Activated CD8-positive, alpha-beta T cell treated with anti-CD3 and anti-CD28 coated beads, Interleukin-2, amount 10 ng/mL, durations not matched to agents 7 days and 5 days (primary cell): ENCODE measurements around the gene CCDC8. TPM values are rescaled to one million over a fixed set of nuclear protein-coding genes. Genes with fewer than 3 reads are reported as not detected.
"Not testable (repeated sequence)": the region's sequence is repeated elsewhere in the genome, so short reads cannot be mapped to it uniquely, and the experiment has no call there.

Experiments used
- ATAC-seq: fragments of 150-1000 bp; cut with Tn5 transposase; one replicate; pipeline ENCODE4 v1.10.0; 2021; ENCODE audit warnings: moderate library complexity
- CTCF ChIA-PET: fragments of 350-600 bp; sonication (Branson Sonifier 250); formaldehyde crosslinking; loops from one replicate; lab custom pipeline; 2021; ENCODE audit warnings: antibody characterized with exemption; lab: Charles Lee
- POLR2A ChIA-PET: fragments of 350-600 bp; sonication (Branson Sonifier 250); formaldehyde crosslinking; loops from one replicate; lab custom pipeline; 2021; ENCODE audit warnings: antibody characterized with exemption; lab: Charles Lee
- DNase-seq: peaks from one replicate; pipeline ENCODE4 v3.0.0-alpha.2; 2020
- H3K27ac Mint-ChIP-seq: one replicate; pipeline ENCODE4 v1.8.0; 2021; ENCODE audit warnings: mild to moderate bottlenecking, mixed read lengths
- H3K27me3 Mint-ChIP-seq: one replicate; pipeline ENCODE4 v1.8.0; 2021; ENCODE audit warnings: low read depth, mixed read lengths
- H3K36me3 Mint-ChIP-seq: one replicate; pipeline ENCODE4 v1.8.0; 2021; ENCODE audit warnings: low read depth, mixed read lengths
- H3K4me1 Mint-ChIP-seq: one replicate; pipeline ENCODE4 v1.8.0; 2021; ENCODE audit warnings: low read depth, mixed read lengths
- H3K4me3 Mint-ChIP-seq: one replicate; pipeline ENCODE4 v1.8.0; 2021; ENCODE audit warnings: mild to moderate bottlenecking, mixed read lengths
- H3K9me3 Mint-ChIP-seq: one replicate; pipeline ENCODE4 v1.8.0; 2022; ENCODE audit warnings: mixed read lengths; ENCODE audit not compliant: insufficient read depth
- total RNA-seq, 2 experiments: library from RNA; stranded (reverse); gene quantifications; one replicate each; pipeline ENCODE4 v1.2.3, GENCODE V29; 2021

Gene CCDC8
- total RNA-seq, 2 experiments from 2014 or later = not detected

DNA sequence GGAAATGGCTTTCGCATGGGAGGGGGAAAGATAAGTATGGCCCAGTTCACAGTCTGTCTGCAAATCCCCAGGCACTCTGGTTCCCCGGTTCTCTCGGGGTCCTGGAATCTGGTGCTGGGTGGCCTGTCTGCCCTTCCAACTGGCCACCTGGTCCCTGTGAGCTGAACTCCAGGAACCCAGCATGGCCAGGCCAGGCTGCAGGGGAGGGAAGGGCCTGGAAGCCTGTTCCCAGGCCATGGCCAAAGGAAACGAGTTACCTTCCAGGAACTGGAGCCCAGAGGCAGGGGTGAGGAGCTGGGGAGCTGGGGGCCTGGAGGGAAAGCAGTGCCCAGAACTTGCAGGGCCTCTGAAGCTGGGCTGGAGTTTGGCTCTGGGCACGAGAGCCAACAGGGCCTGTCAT lies 34.5 kb upstream of the CCDC8 start:
- ATAC-seq = no peak
- H3K9me3 Mint-ChIP-seq = peaks cover 9% of the 10 kb centered on the region
- no peaks in the 10 kb centered on the region for H3K4me1 Mint-ChIP-seq
- CTCF ChIA-PET = no interaction called here
- POLR2A ChIA-PET = interaction anchor here (0.6 kb wide), 2 partner anchors 37 to 92 kb away, joined by 4 read pairs; no protein-coding TSS in a partner anchor
- H3K4me3 Mint-ChIP-seq = no peak overlapping the region
- no peak for DNase-seq
- peaks cover 16% of the 10 kb centered on the region for H3K27me3 Mint-ChIP-seq
- H3K27ac Mint-ChIP-seq = no peak overlapping the region
- peaks cover 3% of the 10 kb centered on the region for H3K36me3 Mint-ChIP-seq

DNA sequence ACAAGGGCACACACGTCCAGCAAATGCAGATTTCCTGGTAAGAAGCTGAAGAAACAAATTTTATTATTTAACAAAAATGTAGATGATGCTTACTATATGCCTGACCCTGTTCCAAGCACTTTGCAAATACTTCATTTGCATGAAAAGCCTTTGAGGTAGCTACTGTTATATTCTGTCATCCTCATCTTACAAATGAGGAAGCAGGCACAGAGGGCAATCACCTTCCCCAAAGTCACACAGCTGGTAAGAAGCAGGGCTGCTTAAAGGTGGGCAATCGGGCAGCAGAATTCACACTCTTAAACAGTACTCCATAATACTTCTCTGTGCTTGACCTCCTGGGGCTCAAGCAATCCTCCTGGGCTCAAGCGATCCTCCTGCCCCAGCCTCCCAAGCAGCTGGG lies 33.6 kb upstream of the CCDC8 start:
- CTCF ChIA-PET = no interaction called here

DNA sequence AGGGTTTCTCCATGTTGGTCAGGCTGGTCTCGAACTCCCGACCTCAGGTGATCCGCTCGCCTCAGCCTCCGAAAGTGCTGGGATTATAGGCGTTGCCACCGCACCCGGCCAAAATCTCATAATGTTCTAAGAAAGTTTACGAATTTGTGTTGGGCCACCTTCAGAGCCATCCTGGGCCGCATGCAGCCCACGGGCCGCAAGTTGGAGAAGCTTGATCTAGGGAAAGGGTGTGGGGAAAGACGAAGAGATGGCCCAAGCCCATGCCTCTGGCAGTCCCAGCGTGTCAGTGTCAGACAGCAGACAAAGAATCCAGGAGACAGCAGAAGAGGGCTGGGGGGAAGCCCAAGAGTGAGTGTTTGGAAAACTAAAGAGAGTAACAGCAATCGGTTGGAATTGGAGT lies 32.7 kb upstream of the CCDC8 start:
- ATAC-seq = no peak
- no peak for DNase-seq
- H3K4me3 Mint-ChIP-seq = no peak overlapping the region
- peaks cover 10% of the 10 kb centered on the region for H3K27me3 Mint-ChIP-seq
- no peaks in the 10 kb centered on the region for H3K4me1 Mint-ChIP-seq
- H3K9me3 Mint-ChIP-seq = peaks cover 9% of the 10 kb centered on the region
- peaks cover 3% of the 10 kb centered on the region for H3K36me3 Mint-ChIP-seq
- ChIA-PET POLR2A (no interaction called here), CTCF (no interaction called here)
- no peak overlapping the region for H3K27ac Mint-ChIP-seq

More for the DNA sequence above, 33.6 kb upstream of the CCDC8 start:
- Mint-ChIP-seq H3K27me3 (peaks cover 13% of the 10 kb centered on the region), H3K36me3 (peaks cover 3% of the 10 kb centered on the region), H3K4me1 (no peaks in the 10 kb centered on the region), H3K4me3 (no peak overlapping the region), H3K9me3 (peaks cover 9% of the 10 kb centered on the region), H3K27ac (no peak overlapping the region)
- DNase-seq (no peak), ATAC-seq (no peak)
- POLR2A ChIA-PET = no interaction called here

DNA sequence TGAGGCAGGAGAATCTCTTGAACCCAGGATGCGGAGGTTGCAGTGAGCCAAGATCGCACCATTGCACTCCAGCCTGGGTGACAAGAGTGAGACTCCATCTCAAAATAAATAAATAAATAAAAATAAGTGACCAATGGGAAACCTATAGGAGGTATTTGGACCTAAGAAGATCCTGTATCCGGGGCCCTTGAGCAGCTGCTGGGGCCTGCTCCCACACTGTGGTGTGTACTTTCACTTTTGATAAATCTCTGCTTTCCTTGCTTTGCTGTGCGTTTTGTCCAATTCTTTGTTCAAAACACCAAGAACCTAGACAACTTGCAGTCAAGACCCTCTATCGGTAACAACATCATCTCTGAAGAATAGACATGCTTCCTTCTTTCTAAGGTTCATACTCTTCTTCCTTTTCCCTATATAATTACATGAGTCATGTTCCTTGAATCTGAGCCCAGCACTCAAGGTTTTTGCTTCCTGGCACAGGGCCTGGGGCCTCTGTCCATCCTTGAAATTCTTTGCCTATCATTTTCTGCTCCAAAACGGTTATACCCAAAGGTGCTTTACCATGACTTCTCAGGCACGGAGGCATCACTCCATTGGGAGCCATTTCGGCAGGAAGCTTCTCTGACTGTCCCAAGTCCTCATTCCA lies 29.6 kb upstream of the CCDC8 start:
- Mint-ChIP-seq H3K4me1 (no peaks in the 10 kb centered on the region), H3K9me3 (no peaks in the 10 kb centered on the region), H3K4me3 (no peak overlapping the region), H3K27me3 (peaks cover 3% of the 10 kb centered on the region), H3K36me3 (no peaks in the 10 kb centered on the region), H3K27ac (no peak overlapping the region)
- POLR2A ChIA-PET = no interaction called here
- CTCF ChIA-PET = no interaction called here
- ATAC-seq = no peak
- no peak for DNase-seq

DNA sequence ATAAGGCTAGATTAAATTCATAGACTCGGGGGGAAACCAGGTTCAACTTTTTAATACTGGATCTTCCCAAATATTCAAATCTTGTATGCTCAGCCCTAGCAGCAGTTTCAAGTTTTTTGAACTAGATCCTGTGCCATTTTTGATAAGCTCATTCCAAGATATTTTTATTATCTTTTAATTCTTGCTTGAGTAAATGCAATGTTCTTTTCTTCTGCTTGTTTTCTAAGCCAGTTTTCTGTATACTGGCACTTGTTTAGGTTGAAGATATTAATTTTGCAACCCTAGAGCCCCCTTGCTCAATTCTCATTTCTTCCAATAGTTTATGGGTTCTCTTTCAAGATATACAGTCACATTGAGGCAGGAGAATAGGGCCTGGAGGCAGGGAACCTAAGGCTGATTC lies 28.5 kb upstream of the CCDC8 start:
- Mint-ChIP-seq H3K4me3 (no peak overlapping the region), H3K36me3 (no peaks in the 10 kb centered on the region), H3K27ac (no peak overlapping the region), H3K27me3 (no peaks in the 10 kb centered on the region), H3K9me3 (no peaks in the 10 kb centered on the region), H3K4me1 (no peaks in the 10 kb centered on the region)
- POLR2A ChIA-PET = no interaction called here
- ATAC-seq (no peak), DNase-seq (no peak)
- CTCF ChIA-PET = interaction anchor here (0.7 kb wide), 1 partner anchor 11 kb away, joined by 3 read pairs; no protein-coding TSS in a partner anchor

DNA sequence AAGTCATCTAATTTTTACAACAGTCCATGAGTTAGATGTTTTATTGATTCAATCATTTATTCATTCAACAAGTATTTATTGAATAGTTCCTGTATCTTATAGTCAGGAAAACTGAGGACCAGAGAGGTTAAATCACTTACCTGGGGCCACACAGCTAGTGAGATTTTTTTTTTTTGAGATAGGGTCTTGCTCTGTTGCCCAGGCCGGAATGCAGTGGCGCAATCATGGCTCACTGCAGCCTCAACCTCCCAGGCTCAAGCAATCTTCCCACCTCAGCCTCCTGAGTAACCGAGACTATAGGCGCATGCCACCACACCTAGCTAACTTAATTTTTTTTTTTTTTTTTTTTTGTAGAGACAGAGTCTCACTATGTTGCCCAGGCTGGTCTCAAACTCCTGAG lies 22.3 kb upstream of the CCDC8 start:
- H3K4me3 Mint-ChIP-seq, POLR2A ChIA-PET, H3K36me3 Mint-ChIP-seq, H3K4me1 Mint-ChIP-seq, DNase-seq, ATAC-seq, CTCF ChIA-PET, H3K27ac Mint-ChIP-seq, H3K9me3 Mint-ChIP-seq: not testable (repeated sequence)
- peaks cover 21% of the 10 kb centered on the region for H3K27me3 Mint-ChIP-seq

DNA sequence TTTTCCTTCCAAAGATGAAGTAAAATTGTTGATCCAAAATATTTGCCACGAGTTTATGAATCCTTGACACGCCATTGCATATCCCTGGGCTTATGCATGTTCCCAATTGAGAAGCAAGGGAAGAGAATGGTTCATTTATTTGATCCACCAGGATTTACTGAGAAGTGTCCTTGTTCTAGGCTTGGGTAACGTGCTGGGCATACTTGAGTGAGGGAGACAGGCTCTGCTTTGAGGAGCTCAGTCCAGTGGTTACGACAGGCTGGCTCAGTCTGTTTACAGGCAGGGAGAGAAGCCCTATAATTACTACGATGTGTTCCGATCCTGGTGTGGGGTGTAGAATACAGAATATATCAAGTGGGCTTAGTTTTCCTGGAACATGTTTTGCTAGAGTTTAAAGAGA lies 21.6 kb upstream of the CCDC8 start:
- POLR2A ChIA-PET = no interaction called here
- peaks cover 28% of the 10 kb centered on the region for H3K27me3 Mint-ChIP-seq
- DNase-seq (no peak), ATAC-seq (no peak)
- H3K36me3 Mint-ChIP-seq = no peaks in the 10 kb centered on the region
- H3K4me3 Mint-ChIP-seq = no peak overlapping the region
- no peak overlapping the region for H3K27ac Mint-ChIP-seq
- no peaks in the 10 kb centered on the region for H3K4me1 Mint-ChIP-seq
- H3K9me3 Mint-ChIP-seq = no peaks in the 10 kb centered on the region
- CTCF ChIA-PET = no interaction called here

DNA sequence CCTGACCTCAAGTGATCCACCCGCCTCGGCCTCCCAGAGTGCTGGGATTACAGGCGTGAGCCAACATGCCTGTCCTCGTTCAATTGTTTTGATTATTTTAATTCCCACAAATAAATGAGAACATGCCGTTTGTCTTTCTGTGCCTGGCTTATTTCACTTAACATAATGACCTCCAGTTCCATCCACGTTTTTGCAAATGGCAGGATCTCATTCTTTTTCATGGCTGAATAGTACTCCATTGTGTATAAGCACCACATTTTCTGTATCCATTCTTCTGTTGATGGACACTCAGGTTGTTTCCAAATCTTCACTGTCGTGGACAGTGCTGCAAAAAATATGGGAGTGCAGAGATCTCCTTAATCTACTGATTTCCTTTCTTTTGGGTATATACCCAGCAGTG lies 20.1 kb upstream of the CCDC8 start:
- H3K27me3 Mint-ChIP-seq = peaks cover 39% of the 10 kb centered on the region
- CTCF ChIA-PET = interaction anchor here (0.9 kb wide), 1 partner anchor 38 kb away, joined by 3 read pairs; no protein-coding TSS in a partner anchor
- H3K4me3 Mint-ChIP-seq, POLR2A ChIA-PET, H3K4me1 Mint-ChIP-seq, DNase-seq, ATAC-seq, H3K9me3 Mint-ChIP-seq, H3K27ac Mint-ChIP-seq, H3K36me3 Mint-ChIP-seq: not testable (repeated sequence)

DNA sequence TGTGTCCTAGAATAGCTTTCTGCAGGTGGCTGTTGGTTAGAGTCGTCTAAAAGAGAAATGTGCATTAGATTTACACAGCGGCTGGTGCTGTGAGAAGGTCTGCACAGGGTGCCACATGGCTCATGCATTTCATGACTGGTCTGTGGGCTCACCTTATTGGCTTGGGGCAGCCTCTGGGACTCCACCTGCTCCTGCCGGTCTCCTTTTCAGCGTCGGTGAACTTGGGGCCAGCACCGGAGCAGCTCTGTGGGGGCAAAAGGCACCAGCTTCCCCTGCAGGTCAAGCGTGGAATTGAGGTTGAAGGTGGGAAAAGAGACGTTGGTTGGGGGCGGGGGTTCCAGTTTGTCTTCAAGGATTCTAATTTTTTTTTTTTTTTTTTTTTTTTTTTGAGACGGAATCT lies 18.5 kb upstream of the CCDC8 start:
- ChIA-PET CTCF (no interaction called here), POLR2A (no interaction called here)
- no peak for ATAC-seq
- no peaks in the 10 kb centered on the region for H3K36me3 Mint-ChIP-seq
- peak; percentile 24 for DNase-seq
- H3K4me1 Mint-ChIP-seq = peaks cover 25% of the 10 kb centered on the region
- H3K27me3 Mint-ChIP-seq = peaks cover 53% of the 10 kb centered on the region
- H3K27ac Mint-ChIP-seq = no peak overlapping the region
- H3K4me3 Mint-ChIP-seq = no peak overlapping the region
- H3K9me3 Mint-ChIP-seq = no peaks in the 10 kb centered on the region

DNA sequence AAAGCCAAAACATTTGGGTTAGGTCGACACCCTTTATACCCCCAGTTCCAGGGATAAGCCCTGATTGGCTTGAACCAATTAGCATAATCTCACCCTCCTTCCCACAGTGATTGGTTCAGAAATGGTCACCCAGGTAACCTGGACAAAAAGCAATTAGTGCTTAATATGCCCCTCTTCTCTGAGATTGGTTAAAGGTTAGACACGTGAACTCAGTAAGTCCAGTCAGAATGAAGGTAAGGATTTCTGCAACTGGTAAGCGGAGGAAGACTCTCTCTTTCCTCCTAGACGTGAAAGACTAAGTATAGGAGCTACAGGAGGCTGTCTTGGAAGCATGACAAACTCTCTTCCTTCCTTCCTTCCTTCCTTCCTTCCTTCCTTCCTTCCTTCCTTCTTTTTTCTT lies 16.6 kb upstream of the CCDC8 start:
- H3K27me3 Mint-ChIP-seq = peaks cover 65% of the 10 kb centered on the region
- H3K27ac Mint-ChIP-seq = no peak overlapping the region
- H3K4me1 Mint-ChIP-seq = peaks cover 34% of the 10 kb centered on the region
- ATAC-seq (no peak), DNase-seq (no peak)
- ChIA-PET POLR2A (no interaction called here), CTCF (no interaction called here)
- H3K36me3 Mint-ChIP-seq = peaks cover 2% of the 10 kb centered on the region
- no peak overlapping the region for H3K4me3 Mint-ChIP-seq
- H3K9me3 Mint-ChIP-seq = no peaks in the 10 kb centered on the region

DNA sequence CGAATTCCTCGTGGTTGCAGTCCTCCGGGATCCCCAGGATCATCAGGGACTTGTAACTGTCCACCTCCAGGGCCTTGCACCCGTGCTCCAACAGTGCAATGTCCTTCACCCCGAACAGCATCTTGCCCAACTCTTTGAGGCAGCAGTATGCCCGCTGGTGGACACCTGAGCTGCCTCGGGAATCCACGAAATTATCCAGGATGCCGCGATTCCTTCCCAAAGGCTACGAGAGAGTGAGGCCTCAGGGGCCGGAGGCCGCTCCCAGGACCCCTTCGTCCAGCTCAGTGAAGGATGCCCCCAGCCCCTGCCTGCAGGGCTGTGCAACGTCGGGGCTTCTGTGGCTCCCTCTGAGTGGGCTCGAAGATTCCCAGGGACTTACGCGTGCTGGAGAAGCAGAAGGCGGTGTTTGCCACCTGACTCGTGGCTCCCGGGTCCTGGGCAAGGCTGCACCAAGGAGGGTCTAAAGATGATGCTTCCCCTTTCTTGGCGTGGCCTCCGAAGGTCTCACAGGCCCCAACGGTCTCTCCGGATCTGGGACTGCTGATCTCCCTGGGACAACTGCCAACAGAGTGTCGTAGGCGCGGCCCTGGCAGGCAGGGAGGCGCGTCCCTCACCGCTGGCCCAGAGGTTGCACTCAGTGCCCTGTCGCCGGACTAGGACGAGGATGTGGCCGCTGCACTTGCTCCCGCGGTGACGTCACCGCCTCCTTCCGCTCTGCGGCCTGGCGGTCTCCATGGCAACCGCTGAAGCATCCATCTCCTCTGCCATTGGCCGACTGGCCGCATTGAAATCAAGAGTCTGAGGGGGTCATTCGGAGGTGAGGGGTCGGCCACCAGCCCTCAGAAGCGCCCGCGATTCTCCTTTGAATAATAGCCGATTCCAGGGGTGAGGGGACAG lies 15.1 kb upstream of the CCDC8 start, which contains the start of gene PNMA8C:
Gene PNMA8C (minus strand): TSS at position 698 of the 897 bp plus-strand sequence. CDS start 577 bp downstream, at position 121.
- H3K4me1 Mint-ChIP-seq = peaks cover 34% of the 10 kb centered on the region
- ATAC-seq = peak; percentile 87
- H3K27ac Mint-ChIP-seq = peak within 1 kb of the TSS; percentile 54
- H3K9me3 Mint-ChIP-seq = no peaks in the 10 kb centered on the region
- H3K4me3 Mint-ChIP-seq = peak within 1 kb of the TSS; percentile 58
- peaks cover 2% of the 10 kb centered on the region for H3K36me3 Mint-ChIP-seq
- DNase-seq = peak; percentile 81
- ChIA-PET CTCF (no interaction called here), POLR2A (no interaction called here)
- H3K27me3 Mint-ChIP-seq = peaks cover 61% of the 10 kb centered on the region

DNA sequence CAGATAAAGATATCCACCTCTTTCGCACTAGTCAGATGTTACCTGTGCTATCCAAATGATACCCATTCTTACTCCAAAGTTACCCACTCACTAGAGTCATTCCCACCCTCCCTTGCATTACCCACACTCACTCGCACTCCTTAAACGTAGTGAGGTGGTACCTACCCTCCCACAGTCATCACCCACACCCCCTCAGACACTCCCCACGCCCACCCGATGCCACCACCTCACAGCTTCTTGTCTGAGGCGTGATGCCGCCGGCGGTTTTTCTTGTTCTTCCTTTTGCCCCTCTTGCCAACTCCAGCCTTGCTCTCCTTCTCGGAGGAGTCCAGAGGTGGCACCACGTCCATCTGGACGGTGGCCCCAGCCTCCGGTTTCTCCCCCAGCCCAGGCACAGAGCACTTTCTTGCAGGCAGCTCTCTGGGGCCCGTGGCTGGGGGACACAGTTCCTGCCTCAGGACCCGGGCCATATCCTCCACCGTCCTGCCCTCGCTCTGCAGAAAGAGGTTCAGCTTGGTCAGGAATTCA lies 14.2 kb upstream of the CCDC8 start:
- H3K36me3 Mint-ChIP-seq = peaks cover 2% of the 10 kb centered on the region
- ChIA-PET CTCF (no interaction called here), POLR2A (no interaction called here)
- ATAC-seq = no peak
- no peaks in the 10 kb centered on the region for H3K9me3 Mint-ChIP-seq
- H3K27me3 Mint-ChIP-seq = peaks cover 64% of the 10 kb centered on the region
- DNase-seq = no peak
- H3K4me3 Mint-ChIP-seq = no peak overlapping the region
- no peak overlapping the region for H3K27ac Mint-ChIP-seq
- peaks cover 34% of the 10 kb centered on the region for H3K4me1 Mint-ChIP-seq
